Right lobe of liver (tissue), 6 donors: ENCODE measurements around the gene CMKLR1. TPM values are rescaled to one million over a fixed set of nuclear protein-coding genes. Genes with fewer than 3 reads are reported as not detected.

Source experiments
- ATAC-seq, 4 donors: fragments of 200-7000 bp; cut with Tn5 transposase; one replicate each; pipeline ENCODE4 v1.9.1; 2020; ENCODE audit warnings: mild to moderate bottlenecking in 4 of 4, moderate library complexity in 4 of 4
- DNase-seq, 3 donors: peaks; one replicate each; pipeline ENCODE4 v3.0.0-alpha.2; 2020
- H3K27ac ChIP-seq, 3 donors: fragments of 200-600 bp; one replicate each; pipeline ENCODE4 v1.8.0; 2022
- H3K27me3 ChIP-seq, 2 donors: fragments of 200-600 bp; one replicate each; pipeline ENCODE4 v1.8.0; 2022
- H3K36me3 ChIP-seq, 4 donors: fragments of 200-600 bp; sonication (generic) in 1 of 4; one replicate each; pipeline versions ENCODE4 v1.5.1 to v1.8.0; 2017 to 2022; ENCODE audit warnings: control low read depth in 1 of 4
- H3K4me1 ChIP-seq, 4 donors: fragments of 200-600 bp; sonication (generic) in 1 of 4; one replicate each; pipeline versions ENCODE4 v1.5.1 to v1.8.0; 2017 to 2022; ENCODE audit warnings: control low read depth in 1 of 4
- H3K4me3 ChIP-seq, 3 donors: fragments of 200-600 bp; one replicate each; pipeline ENCODE4 v1.8.0; 2022
- H3K9me3 ChIP-seq, 4 donors: fragments of 200-600 bp; sonication (generic) in 1 of 4; one replicate each; pipeline versions ENCODE4 v1.5.1 to v1.8.0; 2017 to 2022; ENCODE audit warnings: control low read depth in 1 of 4
- CTCF ChIP-seq, 4 donors: fragments of 200-600 bp in 3 of 4; fragments of 450-650 bp in 1 of 4; IDR thresholded peaks; one replicate each; pipeline versions ENCODE4 v1.5.1 to v1.8.0; 2016 to 2022; ENCODE audit warnings: antibody characterized with exemption in 4 of 4, mild to moderate bottlenecking in 2 of 4
- POLR2A ChIP-seq: fragments of 450-650 bp; IDR thresholded peaks from one replicate; pipeline ENCODE4 v1.6.1; 2017; ENCODE audit warnings: antibody characterized with exemption, mild to moderate bottlenecking
- WGBS: methylation state at CpG from one replicate; pipeline ENCODE4 v1.1.6; 2018; ENCODE audit warnings: low coverage, low lambda C conversion rate; ENCODE audit not compliant: insufficient coverage; ENCODE audit errors: missing lambda C conversion rate; 5-methylcytosine and 5-hydroxymethylcytosine counted together
- intact Hi-C, 2 donors: fragments of 100-400 bp; cut with DNase I; formaldehyde crosslinking; loops; one replicate each; pipeline versions ENCODE4 v1.11.2 to v1.14.1; 2022
- total RNA-seq, 6 experiments: library from RNA; depleted of rRNA in 2 of 6; stranded (reverse); fragments of >200 nt in 2 of 6; fragmentation: NEBNext Ultra II Directional in 3 of 6; extraction: Animal tissue kit (Norgen Biotek cat#: 25700) in 3 of 6; gene quantifications; one replicate each; pipeline versions ENCODE4 v1.1.0 to v1.2.4, GENCODE V29; 2016 to 2023
- donor health status: DM: no; HTN: yes; CAD: no.
- donor health status: DM: no; HTN: no; CAD: no.
- donor health status: DM: no; HTN: no; CAD: no.
- donor health status: DM: no; HTN: yes; CAD: no.
- donor health status: DM: no; HTN: yes; CAD: no.

The CMKLR1 gene
- total RNA-seq, 6 experiments from 2014 or later = 1.5 to 8.2 (median 4.2) TPM

DNA sequence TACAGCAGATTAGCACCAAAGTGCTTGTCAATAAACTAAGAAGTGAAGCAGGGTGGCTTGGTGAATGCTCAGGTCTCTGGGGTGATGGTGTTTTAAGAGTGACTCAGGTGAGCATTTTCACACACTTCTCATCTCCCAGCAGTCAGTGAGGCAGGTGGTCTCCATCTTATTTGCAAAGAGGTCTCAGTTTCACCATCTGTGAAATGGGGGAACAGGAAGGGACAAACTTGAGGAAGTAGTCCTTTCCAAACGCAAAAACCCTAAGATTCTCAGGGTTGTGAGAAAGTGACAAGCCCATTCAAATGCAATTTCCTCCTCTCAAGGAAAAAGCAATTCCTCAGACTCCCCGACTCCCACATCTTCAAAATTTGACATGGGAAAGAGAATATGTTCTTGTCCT lies 54.1 kb downstream of the CMKLR1 start:
- 14% methylated on average over 2 of the region's 2 CpGs for WGBS
- Histone ChIP-seq H3K4me1 (no peaks in the 10 kb centered on the region), H3K36me3 (no peaks in the 10 kb centered on the region), H3K27me3 (no peaks in the 10 kb centered on the region), H3K4me3 (no peak overlapping the region), H3K27ac (no peak overlapping the region), H3K9me3 (no peaks in the 10 kb centered on the region)
- intact Hi-C loops = no loop called here
- TF ChIP-seq CTCF (IDR thresholded peaks at IDR 0.05) (no peak), POLR2A (no peak)
- DNase-seq = no peak
- no peak for ATAC-seq

DNA sequence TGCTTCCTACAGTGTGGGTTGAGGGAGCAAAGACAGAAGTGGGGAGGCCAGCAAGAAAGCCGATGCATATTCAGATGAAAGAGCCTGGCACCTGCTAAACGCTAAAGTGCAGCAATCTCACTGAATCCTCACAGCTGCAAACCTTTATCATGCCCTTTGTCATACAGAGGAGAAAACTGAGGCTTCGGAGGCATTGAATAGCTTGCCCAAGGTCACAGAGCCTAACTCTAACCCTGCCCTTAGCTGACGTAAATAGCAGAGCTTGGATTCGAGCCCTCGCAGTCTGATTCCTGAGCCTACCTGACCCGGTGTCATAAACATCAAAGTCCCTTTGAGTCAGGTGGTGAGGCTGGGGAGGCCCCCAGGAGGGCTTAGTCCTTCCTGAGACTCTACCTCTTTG lies 54.9 kb downstream of the CMKLR1 start:
- DNase-seq (no peak), ATAC-seq (no peak)
- 31% methylated on average over 7 of the region's 7 CpGs for WGBS
- TF ChIP-seq CTCF (IDR thresholded peaks at IDR 0.05) = no peak
- TF ChIP-seq POLR2A = no peak
- intact Hi-C loops = no loop called here
- Histone ChIP-seq H3K27me3 (no peaks in the 10 kb centered on the region), H3K36me3 (no peaks in the 10 kb centered on the region), H3K4me1 (no peaks in the 10 kb centered on the region), H3K9me3 (no peaks in the 10 kb centered on the region), H3K27ac (no peak overlapping the region), H3K4me3 (no peak overlapping the region)

DNA sequence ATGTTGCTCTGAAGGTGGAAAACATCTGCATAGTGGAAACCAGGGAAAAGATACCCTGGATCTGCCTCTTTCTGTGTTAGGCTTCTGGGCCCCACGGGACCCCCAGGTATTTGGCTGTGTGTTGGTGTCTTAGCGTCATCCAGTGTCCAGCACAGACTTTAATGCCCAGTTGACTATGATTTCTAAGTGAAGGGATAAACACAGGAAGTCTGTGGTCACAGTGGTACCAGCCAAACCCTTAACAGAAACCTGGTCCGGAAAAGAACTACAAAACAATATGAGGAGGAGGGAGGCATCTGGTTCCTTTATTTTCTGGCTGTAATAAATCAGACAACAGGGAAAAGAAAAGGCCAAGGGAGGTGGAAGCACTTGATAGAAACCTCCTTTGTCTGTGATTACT lies 56.4 kb downstream of the CMKLR1 start:
- H3K27me3 ChIP-seq = no peaks in the 10 kb centered on the region
- no peaks in the 10 kb centered on the region for H3K4me1 ChIP-seq
- no peak overlapping the region for H3K27ac ChIP-seq
- intact Hi-C loops = no loop called here
- H3K4me3 ChIP-seq = no peak overlapping the region
- ATAC-seq = no peak
- no peak for DNase-seq
- 20% methylated on average over 3 of the region's 3 CpGs for WGBS
- no peaks in the 10 kb centered on the region for H3K36me3 ChIP-seq
- TF ChIP-seq CTCF (IDR thresholded peaks at IDR 0.05) (no peak), POLR2A (no peak)
- no peaks in the 10 kb centered on the region for H3K9me3 ChIP-seq

- TF ChIP-seq CTCF (IDR thresholded peaks at IDR 0.05) = no peak
- TF ChIP-seq POLR2A = no peak
- no peak for DNase-seq
- H3K4me1 ChIP-seq = no peaks in the 10 kb centered on the region
- H3K27me3 ChIP-seq = no peaks in the 10 kb centered on the region
- ATAC-seq = no peak
- no peaks in the 10 kb centered on the region for H3K9me3 ChIP-seq
- H3K4me3 ChIP-seq = no peak overlapping the region
- WGBS = 14% methylated on average over 2 of the region's 2 CpGs
- no peaks in the 10 kb centered on the region for H3K36me3 ChIP-seq
- intact Hi-C loops = no loop called here
- no peak overlapping the region for H3K27ac ChIP-seq
These were observed 57.0 kb downstream of the CMKLR1 start for GRCh38 chr12:108282160-108282559.

- H3K36me3 ChIP-seq = no peaks in the 10 kb centered on the region
- no peaks in the 10 kb centered on the region for H3K4me1 ChIP-seq
- intact Hi-C loops = no loop called here
- DNase-seq = no peak
- TF ChIP-seq POLR2A = no peak
- no peak for TF ChIP-seq CTCF (IDR thresholded peaks at IDR 0.05)
- no peak overlapping the region for H3K27ac ChIP-seq
- no peaks in the 10 kb centered on the region for H3K9me3 ChIP-seq
- no peaks in the 10 kb centered on the region for H3K27me3 ChIP-seq
- no peak overlapping the region for H3K4me3 ChIP-seq
- ATAC-seq = no peak
These were observed 61.5 kb downstream of the CMKLR1 start for GRCh38 chr12:108277613-108278012.
